Kidney (tissue), 14 donors: ENCODE measurements around the gene GPR17. TPM values are rescaled to one million over a fixed set of nuclear protein-coding genes. Genes with fewer than 3 reads are reported as not detected.

Experiments
- DNase-seq, 5 donors: peaks; one replicate each; pipeline ENCODE4 v3.0.0-alpha.2; 2013 to 2020
- FAIRE-seq: peaks from 2 replicates; lab custom pipeline; 2012; peaks lifted over from hg19 to GRCh38; lab: Jason Lieb, UNC
- H3K27ac ChIP-seq, 2 donors: one replicate each; pipeline ENCODE4 v1.7.0; 2013; ENCODE audit warnings: low read depth in 2 of 2, low read length in 2 of 2, inconsistent platforms in 1 of 2
- H3K27me3 ChIP-seq: one replicate; pipeline ENCODE4 v1.7.1; 2013; ENCODE audit warnings: low read length, inconsistent platforms; ENCODE audit not compliant: control insufficient read depth, insufficient read depth
- H3K36me3 ChIP-seq, 3 donors: one replicate each; pipeline versions ENCODE4 v1.7.0 to v1.7.1; 2013; ENCODE audit warnings: low read length in 3 of 3, control low read depth in 1 of 3, inconsistent platforms in 1 of 3; ENCODE audit not compliant: insufficient read depth in 3 of 3, control insufficient read depth in 2 of 3
- H3K4me1 ChIP-seq, 3 donors: one replicate each; pipeline versions ENCODE4 v1.7.0 to v1.7.1; 2013; ENCODE audit warnings: low read length in 3 of 3, inconsistent platforms in 1 of 3, low read depth in 1 of 3; ENCODE audit not compliant: control insufficient read depth in 2 of 3, insufficient read depth in 2 of 3
- H3K4me3 ChIP-seq, 3 donors: one replicate each; pipeline versions ENCODE4 v1.7.0 to v1.8.1; 2013; ENCODE audit warnings: low read length in 3 of 3, control low read depth in 1 of 3, inconsistent platforms in 1 of 3
- H3K9ac ChIP-seq, 3 donors: one replicate each; pipeline versions ENCODE4 v1.7.0 to v1.7.1; 2013; ENCODE audit warnings: low read length in 3 of 3, control low read depth in 1 of 3, inconsistent platforms in 1 of 3
- H3K9me3 ChIP-seq, 3 donors: one replicate each; pipeline versions ENCODE4 v1.7.0 to v1.7.1; 2013; ENCODE audit warnings: low read length in 3 of 3, control low read depth in 1 of 3, inconsistent platforms in 1 of 3; ENCODE audit not compliant: control insufficient read depth in 2 of 3, insufficient read depth in 1 of 3
- CTCF ChIP-seq: IDR thresholded peaks from 3 replicates; pipeline ENCODE4 v1.5.1; 2012; ENCODE audit warnings: mild to moderate bottlenecking, moderate library complexity, borderline replicate concordance; ENCODE audit not compliant: insufficient read depth; ENCODE audit errors: extremely low read depth
- intact Hi-C: fragments of 100-400 bp; cut with DNase I; formaldehyde crosslinking; loops from one replicate; pipeline ENCODE4 v1.11.1; 2022
- polyA plus RNA-seq: library from polyadenylated mRNA; stranded (reverse); fragments of 350-450 nt; fragmentation: Illumina TruSeq; extraction: RNeasy Lipid Tissue Mini Kit (QIAGEN cat#74804); gene quantifications from one replicate; pipeline ENCODE4 v1.2.3, GENCODE V29; 2014; ENCODE audit warnings: low read depth, low replicate concordance; ENCODE audit not compliant: insufficient read depth
- total RNA-seq: library from RNA; stranded (reverse); fragmentation: NEBNext Ultra II Directional; extraction: Animal tissue kit (Norgen Biotek cat#: 25700); gene quantifications from one replicate; pipeline ENCODE4 v1.2.1, GENCODE V29; 2021
- donor health status: control.
- donor health status: control.
- donor health status: control.
- donor health status: control.
- donor health status: control.
- donor health status: DM: yes; HTN: yes; CAD: no.
- donor health status: Normal renal cell carcinoma (clear cell type).

Gene GPR17
- total and polyA plus RNA-seq, 2 donors from 2014 or later, result 0.39 to 0.50 TPM

DNA sequence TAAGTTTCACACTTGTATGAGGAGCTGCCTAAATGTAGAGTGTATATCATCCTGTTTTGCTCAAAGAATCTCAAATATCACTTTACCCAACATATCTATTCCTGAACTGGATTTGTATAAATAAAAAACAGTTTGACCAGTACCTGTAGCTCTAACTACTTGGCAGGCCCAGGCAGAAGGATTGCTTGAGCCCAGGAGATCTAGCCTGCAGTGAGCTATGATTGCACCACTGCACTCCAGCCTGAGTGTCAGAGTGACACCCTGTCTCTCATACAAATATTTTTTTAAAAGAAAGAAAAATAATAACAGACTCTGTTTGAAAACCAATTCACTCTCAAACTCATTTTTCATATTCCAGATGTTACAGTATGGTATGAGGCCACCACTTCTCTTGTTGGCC is 37.1 kb downstream of the GPR17 start:
- FAIRE-seq (no peak), DNase-seq (no peak)
- no peak overlapping the region for H3K4me3 ChIP-seq
- H3K9me3 ChIP-seq, result no peaks in the 10 kb centered on the region
- H3K9ac ChIP-seq, result no peak overlapping the region
- H3K27me3 ChIP-seq, result no peaks in the 10 kb centered on the region
- peaks cover 0 to 8% (median 0%) of the 10 kb centered on the region in 3 donors for H3K4me1 ChIP-seq
- TF ChIP-seq CTCF, result no peak
- H3K36me3 ChIP-seq, result no peaks in the 10 kb centered on the region
- intact Hi-C loops, result no loop called here
- no peak overlapping the region for H3K27ac ChIP-seq

GRCh38 chr2:127683757-127684156 is 37.8 kb downstream of the GPR17 start:
- H3K4me1 ChIP-seq, result peaks cover 0 to 8% (median 0%) of the 10 kb centered on the region in 3 donors
- FAIRE-seq (no peak), DNase-seq (no peak)
- intact Hi-C loops, result no loop called here
- no peaks in the 10 kb centered on the region for H3K27me3 ChIP-seq
- no peaks in the 10 kb centered on the region for H3K36me3 ChIP-seq
- no peak overlapping the region for H3K9ac ChIP-seq
- H3K9me3 ChIP-seq, result peaks cover 0 to 2% (median 0%) of the 10 kb centered on the region in 3 donors
- no peak overlapping the region for H3K4me3 ChIP-seq
- TF ChIP-seq CTCF, result no peak
- H3K27ac ChIP-seq, result no peak overlapping the region

DNA sequence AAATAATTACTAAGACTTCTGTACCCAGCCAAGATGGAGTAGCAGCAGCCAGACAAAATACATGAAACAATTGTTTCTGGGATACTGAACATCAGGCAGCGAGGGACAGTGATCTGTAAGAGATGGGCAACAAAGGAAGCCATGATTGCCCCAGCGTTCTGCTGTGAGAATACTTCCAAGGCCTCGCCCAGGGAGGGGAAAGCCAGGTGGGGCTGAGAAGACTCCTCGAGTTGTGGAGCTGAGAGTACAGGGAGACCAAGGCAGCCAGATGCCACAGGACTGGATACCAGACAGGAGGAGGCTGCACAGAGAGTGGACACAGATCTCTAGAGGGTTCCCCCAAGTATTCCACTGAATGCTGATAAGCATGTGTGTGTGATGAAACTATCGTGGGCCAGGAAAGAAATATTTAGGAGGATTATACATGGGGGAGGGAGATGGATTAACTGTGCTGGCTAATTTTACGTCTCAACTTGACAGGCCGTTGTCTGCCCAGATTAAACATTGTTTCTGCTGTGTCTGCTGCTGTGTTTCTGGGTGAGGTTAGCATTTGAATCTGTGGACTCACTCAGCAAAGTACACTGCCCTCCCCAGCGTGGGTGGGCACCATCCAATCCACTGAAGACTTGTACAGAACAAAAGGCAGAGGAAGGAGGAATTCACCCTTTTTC is 39.6 kb downstream of the GPR17 start:
- Histone ChIP-seq H3K4me3 (no peak overlapping the region), H3K4me1 (peaks cover 0 to 2% (median 0%) of the 10 kb centered on the region in 3 donors), H3K9ac (no peak overlapping the region), H3K36me3 (no peaks in the 10 kb centered on the region), H3K9me3 (peaks cover 0 to 3% (median 0%) of the 10 kb centered on the region in 3 donors), H3K27me3 (no peaks in the 10 kb centered on the region), H3K27ac (no peak overlapping the region)
- TF ChIP-seq CTCF, result no peak
- no peak for DNase-seq
- intact Hi-C loops, result no loop called here
- FAIRE-seq, result no peak
